Fibroblast of gingiva (primary cell): ENCODE measurements around the gene LAYN.

Source experiments
- DNase-seq: peaks from one replicate; pipeline ENCODE4 v3.0.0-alpha.2; 2011; ENCODE audit warnings: low read depth

The LAYN gene

DNA sequence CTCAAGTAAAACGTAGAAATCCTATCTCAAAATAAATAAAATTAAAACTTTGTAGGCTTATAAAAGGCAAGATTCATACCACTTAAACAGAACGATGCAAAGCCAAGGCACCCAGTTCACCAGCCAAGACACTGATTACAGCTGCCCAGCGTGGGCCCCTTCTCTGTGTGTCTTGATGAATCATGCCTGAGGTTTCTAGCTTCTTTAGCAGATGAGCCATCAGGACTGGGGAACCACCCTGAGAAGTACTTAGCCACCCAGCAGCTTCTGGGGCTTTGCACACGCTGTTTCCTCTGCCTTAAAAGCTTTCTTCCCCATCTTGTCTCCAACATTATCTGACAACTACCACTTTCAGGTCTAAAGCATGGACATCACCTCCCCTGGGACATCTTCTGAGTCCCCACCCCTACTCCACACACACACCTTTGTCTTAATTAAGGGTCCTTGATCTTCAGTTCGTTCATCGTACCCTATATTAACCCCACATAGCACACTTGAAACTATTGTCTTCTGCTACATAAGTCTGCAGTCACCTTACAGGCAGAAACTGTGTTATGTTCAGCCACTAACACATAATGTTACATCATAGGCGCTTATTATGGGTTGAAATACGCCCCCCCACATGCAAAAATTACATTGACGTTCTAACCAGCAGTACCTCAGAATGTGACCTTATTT is 8.7 kb upstream of the LAYN start:
- DNase-seq: peak; percentile 81

DNA sequence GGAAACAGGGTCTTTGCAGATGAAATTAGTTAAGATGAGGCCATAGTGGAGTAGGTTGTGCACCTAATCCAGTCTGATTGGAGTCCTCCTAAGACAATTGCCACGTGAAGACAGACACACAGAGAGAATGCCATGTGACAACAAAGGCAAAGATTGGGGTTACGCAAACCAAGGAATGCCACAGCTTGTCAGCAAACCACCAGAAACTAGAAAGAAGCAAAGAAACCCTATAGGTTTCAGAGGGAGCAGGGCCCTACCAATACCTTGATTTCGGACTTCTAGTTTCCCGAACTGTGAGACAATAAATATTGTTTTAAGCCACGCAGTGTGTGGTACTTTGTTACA is 8.2 kb upstream of the LAYN start:
- no peak for DNase-seq

DNA sequence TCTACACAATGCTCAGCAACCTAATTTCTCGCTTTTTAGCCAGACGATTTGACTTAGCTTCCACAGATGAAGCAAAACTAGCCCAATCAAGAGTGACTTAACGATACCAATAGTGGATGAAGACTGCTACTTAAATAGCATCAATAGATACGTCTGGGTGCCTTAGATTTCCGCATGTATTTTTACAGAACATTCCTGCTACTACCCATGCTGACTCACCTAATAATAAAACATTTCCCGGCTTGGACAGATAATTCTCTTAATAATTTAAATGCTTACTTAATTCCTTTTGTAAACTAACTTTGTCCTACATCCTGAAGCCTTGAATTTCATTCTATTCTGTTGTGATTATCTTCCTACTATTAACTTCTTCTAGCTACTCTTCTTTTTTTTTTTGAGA is 5.2 kb upstream of the LAYN start:
- DNase-seq: no peak

DNA sequence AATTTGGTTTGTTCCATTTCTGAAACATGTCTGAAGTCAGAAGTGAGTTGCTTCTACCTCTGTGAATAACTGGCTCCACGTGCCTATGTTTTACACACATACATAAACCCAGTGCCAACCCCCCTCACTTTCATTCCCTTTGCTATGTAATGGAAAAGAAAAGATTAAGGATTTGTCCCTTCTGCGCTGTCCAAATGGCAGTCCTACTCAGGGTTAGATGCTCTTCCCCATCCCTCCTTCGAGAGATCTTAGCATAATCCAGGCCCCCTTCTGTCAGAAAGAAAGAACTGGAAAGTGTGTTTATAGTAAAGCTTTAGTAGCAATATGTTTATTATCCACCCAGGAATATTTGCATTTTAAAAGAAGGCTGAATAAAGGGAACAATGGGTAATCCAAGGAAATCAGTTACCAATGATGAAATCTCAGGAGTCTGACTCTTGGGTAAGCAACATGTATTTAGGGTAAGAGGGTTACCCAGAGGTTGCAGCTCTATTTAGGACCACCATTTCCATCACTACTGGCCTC is 3.1 kb upstream of the LAYN start:
- no peak for DNase-seq

DNA sequence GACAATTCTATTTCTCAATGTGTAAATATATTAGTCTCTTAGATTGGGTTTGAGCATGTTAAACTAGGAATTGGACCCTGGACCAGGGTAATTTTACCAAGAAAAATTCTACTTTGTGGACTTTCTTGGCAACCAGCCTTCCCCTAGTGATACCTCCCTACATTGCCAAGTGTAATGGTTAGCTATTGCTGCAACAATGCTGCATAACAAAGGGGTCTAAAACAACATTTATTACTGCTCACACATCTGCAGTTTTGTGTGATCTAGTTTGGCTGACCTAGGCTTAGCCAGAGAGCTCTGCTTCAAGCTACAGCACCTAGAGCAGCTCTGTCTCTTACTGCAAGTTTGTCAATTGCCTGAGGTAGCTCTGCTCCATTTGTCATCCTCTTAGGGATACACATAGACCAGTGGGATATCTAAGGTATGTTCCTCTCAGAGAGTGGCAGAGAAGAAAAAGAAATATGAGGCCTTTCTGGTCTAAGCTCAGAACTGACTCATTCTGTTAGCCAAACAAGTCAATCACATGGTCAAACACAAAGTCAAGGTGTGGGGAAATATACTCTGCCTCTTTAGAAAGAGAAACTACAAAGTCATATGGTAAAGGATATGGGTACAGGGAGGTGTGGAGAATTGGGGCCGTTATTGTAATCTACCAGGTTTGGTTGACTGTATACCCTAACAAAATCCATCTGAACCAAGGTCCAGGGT is 2.0 kb upstream of the LAYN start:
- DNase-seq: no peak

DNA sequence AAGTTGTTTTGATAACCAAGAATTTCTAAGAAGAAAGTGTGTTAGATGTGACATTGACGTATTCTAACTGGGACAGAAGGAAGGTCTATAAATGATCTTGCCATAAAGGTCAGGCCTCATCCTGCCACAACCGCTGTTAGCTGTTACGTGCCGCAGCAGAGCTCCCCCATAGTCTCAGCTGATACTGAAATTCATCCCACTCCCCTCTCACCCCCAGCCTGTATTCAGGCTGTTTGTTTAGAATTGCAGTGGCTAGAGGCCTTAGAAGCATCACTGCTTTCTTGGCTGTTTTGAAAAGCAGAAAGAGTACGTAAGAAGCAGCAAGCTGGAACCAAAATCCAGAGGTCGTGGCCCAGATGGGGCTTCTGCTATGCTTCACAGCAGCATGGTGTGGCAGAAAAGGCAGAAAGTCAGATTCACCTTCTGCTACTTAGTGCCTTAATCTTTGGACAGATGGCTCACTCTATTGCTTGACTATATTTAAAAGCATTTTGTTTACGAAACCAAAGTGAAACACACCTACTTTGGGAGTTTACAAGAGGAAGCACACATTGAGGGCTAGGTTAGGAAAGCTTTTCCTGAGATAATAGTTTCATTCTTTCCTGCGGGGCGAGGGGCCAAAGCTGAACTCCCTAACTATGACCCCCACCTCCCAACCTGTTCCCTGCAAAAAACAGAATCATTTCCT is 950 bp upstream of the LAYN start:
- DNase-seq: no peak

DNA sequence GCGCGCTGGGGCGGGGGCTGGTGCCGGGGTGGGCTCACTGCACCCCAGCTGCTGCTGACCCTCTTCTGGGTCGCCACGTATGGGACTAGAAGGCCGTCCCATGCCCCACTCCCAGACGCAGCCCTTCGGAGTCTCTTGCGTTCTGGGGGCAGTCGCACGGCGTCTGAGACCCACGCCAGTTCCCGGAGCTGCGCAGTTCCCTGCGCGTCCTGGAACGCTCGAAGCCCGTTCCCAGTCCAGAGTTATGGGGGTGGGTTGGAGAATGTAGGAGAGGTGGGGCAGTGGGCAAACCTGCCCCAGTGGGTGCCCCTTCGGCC is 375 bp downstream of the LAYN start:
- DNase-seq: no peak

DNA sequence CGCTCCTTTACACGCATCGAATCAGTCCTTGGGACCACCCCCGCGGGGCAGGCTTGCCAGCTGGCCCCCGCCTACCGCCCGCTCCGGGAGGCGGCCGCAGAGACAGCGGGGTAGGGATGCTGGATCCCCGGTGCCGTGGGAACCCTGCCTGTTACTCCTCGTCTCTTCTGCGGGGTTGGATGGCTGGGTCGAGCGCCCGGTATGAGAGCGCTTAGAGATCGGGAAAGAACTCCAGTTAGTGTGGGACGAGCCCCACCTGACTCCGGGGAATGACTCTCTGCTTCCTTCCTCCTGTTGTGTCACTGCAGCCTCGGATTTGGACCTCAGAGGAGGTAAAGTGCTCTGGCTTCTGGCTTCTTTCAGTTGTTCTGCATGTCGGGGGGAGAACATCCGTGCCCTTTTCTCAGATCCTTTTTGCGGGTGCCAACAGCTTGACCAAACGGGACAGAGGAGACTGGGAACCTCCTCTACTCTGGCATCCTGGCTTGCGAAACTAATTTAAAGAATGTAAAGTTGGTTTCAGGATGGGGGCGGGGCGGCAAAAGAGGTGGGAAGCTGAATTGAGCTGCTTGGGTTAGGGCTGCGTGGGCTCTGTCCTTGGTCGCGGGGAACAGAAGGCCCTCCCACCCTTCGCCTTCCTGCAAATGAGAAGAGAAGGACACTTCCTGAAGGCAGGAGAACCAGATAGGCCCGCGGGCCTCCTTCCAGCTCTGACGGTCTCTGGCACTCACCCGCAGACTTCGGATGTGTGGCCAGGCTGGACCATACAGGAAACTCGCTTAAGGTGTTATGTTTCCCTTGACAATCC is 938 bp downstream of the LAYN start:
- DNase-seq: peak; percentile 89

DNA sequence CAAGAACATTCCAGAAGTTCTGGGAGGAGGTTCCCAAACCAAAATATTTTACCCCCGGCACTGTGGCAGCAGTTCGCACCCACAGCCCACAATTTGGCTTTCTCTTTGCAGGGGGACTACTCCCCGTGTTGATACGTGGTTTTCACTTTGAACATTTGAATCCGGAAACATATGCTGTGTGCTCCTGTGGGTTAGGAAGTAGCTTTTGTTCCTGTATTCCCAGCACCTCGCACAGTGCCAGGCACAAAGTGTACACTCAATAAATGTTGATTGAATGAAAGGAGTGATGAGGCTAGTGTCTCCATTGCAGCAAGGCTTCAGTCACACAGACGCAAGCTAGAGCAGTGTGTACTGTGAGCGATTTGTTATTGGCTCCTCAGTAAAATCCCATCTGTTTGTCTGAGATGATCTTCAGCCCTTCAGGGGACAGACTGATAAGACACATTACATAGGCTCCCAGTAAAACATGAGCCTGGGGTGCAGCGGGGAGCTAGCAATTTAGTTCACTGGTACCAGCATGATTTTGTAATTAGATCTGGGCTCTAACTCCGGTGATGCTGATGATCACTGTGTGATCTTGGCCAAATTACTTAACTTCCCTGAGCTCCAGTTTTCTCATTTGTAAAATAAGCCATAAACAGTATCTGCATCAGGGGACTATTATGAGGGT is 2.2 kb downstream of the LAYN start:
- no peak for DNase-seq

DNA sequence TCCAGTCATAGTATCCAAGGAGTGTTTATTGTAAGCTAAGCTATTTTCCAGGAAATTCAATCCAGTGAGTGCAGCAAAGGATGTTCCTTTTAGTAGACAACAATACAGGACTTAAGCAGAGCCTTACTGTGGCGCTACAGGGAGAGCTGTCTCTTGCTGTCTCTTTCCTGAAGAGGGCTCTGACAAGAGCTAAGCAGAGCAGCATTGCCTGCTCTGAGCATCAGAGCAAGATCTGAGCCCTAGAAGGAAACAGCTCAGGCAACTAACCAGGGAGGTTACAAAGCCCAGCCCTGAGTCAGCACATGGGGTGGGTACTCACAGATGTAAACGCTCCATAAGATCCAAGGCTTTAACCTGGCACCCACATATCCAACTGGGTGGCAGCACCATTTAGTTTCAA is 8.0 kb downstream of the LAYN start:
- no peak for DNase-seq

DNA sequence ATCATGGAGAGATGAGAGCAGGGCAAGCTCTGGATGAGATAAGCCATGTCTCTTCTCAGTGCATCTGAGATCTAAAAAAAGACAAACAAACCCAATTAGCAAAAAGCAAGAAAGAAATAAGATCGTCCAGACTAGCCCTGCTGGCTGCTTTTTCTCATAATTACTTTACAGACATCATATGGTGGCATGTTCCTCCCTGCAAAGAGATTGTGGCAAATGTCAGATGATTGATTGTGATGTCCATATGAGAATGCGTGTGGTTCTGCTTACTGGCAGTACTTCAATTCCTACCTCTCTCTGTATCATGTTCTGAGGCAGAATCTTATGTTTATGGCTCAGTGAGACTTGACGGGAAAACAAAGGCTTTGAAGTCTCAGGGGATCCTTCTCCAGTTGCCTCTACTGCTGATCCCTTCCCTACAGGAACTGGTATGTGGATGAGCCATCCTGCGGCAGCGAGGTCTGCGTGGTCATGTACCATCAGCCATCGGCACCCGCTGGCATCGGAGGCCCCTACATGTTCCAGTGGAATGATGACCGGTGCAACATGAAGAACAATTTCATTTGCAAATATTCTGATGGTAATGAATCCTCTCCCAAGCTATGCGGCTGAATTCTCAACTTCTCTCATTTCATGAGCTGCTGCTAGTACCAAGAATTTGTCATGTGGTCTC is 8.8 kb downstream of the LAYN start:
- DNase-seq: peak; percentile 66

DNA sequence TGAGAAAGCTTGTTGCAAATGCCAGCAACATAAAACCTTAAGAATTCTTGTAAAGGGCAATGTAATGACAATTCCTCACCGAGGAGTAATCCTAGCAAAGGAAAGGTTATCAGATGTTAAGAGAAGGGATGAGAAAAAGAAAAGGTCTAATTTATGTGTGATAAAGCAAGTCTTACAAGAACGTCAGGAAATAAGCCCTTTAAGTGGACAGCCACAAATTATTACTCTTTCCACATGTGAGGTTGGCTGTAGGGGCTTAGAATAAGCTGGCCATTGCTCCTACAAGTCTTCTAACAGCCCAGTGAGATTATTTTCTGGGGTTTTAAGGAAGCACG is 9.3 kb downstream of the LAYN start:
- DNase-seq: no peak

DNA sequence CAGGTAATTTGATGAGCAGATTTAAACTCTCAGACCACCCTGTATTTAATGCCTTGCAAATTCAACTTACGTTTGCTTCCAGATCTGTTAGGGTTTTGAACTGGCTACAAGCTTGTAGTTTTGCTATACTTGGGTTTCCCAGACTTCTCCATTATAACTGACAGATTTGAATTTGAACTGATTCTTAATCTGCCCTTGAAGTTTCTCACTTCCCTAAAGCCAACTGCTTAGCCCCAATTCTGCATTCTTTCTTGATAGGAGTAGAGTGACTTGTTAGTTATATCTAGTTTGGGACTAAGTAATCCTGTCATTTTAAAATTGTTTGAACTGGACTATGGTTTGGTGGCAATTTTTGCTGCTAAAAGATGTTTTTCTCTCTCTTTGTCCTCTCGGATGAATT is 9.7 kb downstream of the LAYN start:
- no peak for DNase-seq

DNA sequence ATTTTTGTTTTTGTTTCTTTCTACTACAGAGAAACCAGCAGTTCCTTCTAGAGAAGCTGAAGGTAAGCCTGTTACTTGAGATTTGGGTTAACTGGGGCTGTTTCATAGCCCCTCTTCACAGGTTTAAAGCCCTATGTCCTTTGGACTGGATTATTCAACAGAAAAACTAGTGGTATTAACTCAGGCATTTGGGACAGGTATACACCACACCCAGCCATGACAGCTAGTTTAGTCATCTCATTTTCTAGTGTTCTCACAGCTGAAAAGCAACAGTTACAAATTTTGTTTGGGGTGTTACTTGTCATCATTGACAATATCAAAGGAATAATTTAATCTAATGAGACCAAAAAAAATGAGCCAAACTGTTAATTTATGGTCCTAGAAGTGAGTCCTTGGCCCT is 14.0 kb downstream of the LAYN start:
- no peak for DNase-seq

DNA sequence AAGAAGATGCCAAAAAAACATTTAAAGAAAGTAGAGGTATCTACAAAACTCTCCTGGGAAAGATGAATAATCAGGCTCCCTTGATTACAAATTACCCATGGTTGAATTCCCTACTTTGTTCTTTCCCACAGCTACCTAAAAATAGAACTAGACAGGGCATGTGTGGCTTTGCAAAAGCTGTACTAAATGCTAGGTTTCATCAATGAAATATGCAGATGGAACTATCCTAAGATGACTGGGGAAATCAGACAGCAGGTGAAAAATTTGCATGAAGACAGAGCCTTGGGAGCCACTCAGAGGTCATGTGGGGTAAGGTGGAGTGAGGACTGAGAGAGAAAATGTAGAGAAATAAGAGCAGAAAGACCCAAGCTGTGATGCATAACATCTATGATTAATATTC is 14.7 kb downstream of the LAYN start:
- DNase-seq: peak; percentile 23

DNA sequence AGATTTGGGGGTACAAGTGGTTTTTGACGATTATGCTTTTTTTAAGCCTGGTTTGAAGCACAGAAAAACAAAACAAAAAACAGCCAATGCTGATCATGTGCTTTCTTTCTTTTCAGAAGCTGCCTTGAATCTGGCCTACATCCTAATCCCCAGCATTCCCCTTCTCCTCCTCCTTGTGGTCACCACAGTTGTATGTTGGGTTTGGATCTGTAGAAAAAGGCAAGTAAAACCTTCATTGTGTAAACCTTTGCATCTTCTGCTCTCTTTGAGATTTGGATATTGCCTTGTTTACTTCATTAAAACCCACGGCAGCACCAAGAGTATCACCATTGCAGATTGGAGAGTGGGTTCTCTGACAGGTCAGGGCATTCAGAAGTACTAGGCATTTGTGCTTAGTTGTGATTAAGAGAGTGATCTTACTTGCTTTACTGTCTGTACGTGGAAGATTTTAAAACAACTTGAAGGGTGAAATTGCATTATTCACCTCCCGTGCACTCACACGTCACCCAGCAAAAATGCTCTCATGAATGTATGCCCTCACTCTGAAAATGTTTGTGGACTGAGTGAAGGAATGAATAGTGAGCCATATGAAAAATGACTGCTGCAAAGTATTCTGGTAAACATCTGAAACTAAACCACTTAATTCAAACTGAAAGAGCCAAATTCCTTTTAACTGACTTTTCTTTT is 17.0 kb downstream of the LAYN start:
- peak; percentile 94 for DNase-seq

DNA sequence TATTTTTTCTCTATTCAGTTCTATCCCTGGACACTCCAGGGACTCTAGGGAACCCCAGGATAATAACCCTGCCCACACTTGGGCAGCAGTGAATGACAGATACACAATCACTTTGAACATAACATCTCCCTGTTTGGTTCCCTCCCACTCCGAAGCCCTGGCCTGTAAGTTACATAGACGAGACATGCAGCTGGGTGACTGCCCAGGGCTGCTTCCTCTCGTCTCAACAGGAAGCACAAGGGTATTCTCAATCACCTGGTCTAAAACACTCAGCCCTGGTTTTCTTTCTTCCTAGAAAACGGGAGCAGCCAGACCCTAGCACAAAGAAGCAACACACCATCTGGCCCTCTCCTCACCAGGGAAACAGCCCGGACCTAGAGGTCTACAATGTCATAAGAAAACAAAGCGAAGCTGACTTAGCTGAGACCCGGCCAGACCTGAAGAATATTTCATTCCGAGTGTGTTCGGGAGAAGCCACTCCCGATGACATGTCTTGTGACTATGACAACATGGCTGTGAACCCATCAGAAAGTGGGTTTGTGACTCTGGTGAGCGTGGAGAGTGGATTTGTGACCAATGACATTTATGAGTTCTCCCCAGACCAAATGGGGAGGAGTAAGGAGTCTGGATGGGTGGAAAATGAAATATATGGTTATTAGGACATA is 19.4 kb downstream of the LAYN start:
- no peak for DNase-seq

DNA sequence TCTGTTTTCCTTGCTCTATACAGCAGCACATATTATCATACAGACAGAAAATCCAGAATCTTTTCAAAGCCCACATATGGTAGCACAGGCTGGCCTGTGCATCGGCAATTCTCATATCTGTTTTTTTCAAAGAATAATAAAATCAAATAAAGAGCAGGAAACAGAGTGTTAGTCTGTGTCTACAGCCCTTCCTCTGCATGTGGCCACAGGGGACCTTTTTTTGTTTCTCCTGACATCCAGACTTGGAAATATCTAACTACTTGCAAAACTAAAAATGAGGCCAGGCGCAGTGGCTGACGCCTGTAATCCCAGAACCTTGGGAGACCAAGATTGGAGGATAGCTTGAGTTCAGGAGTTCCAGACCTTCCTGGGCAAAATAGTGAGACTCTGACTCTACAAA is 20.3 kb downstream of the LAYN start:
- no peak for DNase-seq

DNA sequence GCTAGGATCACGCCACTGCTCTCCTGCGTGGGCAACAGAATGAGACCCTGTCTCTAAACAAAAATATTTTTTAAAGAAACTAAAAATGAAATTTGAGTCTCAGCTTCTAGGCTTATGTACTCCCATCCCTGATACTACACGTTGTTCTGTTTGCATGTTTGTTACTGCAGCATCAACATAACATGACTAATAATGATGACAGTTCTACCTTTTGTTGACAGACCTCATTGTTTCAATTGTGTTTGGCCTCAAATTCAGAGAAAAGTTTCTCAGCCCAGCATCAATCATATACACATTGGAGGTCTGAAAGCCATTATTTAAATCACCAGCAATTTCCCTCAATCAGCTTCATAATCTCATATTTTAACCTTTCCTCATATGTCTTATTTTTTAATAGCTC is 20.8 kb downstream of the LAYN start:
- DNase-seq: no peak

DNA sequence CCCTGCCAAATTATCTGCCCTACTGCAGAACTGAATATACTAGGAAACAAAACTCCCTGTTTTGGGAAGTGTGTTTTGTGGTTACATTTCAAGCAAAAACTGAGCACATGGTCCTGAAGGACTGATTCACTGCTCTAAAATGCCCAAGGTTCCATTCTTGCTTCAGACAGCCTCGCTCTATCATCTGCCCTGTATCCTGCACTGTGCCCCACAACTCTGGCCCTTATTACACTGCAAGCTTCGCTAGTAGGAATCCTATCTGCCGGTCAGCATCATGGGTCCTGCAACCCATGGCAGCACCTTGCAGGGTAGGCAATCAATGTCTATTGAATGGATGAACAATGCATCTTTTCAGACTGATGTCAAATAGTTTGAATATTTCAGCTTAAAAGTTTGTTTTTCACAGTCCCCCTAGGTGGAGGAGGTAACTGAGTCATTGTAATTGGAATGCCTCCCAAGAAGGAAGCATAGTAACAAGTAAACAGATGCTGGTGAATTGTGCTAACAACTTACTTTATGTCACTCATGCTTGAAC is 21.3 kb downstream of the LAYN start:
- DNase-seq: peak; percentile 89
